HG03103 (cell line): ENCODE data around the gene SND1.
"Not testable (repeated sequence)": the region's sequence is repeated elsewhere in the genome, so short reads cannot be mapped to it uniquely, and the experiment has no call there.

Experiments
- ATAC-seq: cut with Tn5 transposase; IDR thresholded peaks from one replicate; pipeline ENCODE4 v1.9.1; 2021; ENCODE audit warnings: low read depth; ENCODE audit not compliant: unreplicated experiment

Gene SND1

GRCh38 chr7:128103498-128104107 lies 451.6 kb downstream of the SND1 start:
- no peak for ATAC-seq

- ATAC-seq: no peak
Measured at GRCh38 chr7:128104108-128104742, 452.2 kb downstream of the SND1 start.

GRCh38 chr7:128105228-128106022 lies 453.4 kb downstream of the SND1 start:
- no peak for ATAC-seq

- no peak for ATAC-seq
Measured at GRCh38 chr7:128106821-128107220, 454.8 kb downstream of the SND1 start.

GRCh38 chr7:128107516-128107915 lies 455.5 kb downstream of the SND1 start:
- ATAC-seq: not testable (repeated sequence)

GRCh38 chr7:128108129-128108528 lies 456.1 kb downstream of the SND1 start:
- no peak for ATAC-seq

GRCh38 chr7:128108641-128109423 lies 456.8 kb downstream of the SND1 start:
- ATAC-seq: peak; percentile 82

GRCh38 chr7:128109424-128109969 lies 457.5 kb downstream of the SND1 start:
- not testable (repeated sequence) for ATAC-seq

- ATAC-seq: no peak
Measured at GRCh38 chr7:128110641-128111364, 458.8 kb downstream of the SND1 start.

- ATAC-seq: no peak
Measured at GRCh38 chr7:128112018-128112780, 460.2 kb downstream of the SND1 start.

GRCh38 chr7:128112781-128113221 lies 460.8 kb downstream of the SND1 start:
- ATAC-seq: no peak

- ATAC-seq: no peak
Measured at GRCh38 chr7:128113839-128114238, 461.8 kb downstream of the SND1 start.

GRCh38 chr7:128114806-128115205 lies 462.8 kb downstream of the SND1 start:
- ATAC-seq: no peak

GRCh38 chr7:128115336-128115820 lies 463.4 kb downstream of the SND1 start:
- no peak for ATAC-seq

- no peak for ATAC-seq
Measured at GRCh38 chr7:128115821-128116723, 464.1 kb downstream of the SND1 start.

GRCh38 chr7:128116740-128117139 lies 464.7 kb downstream of the SND1 start:
- no peak for ATAC-seq

- ATAC-seq: no peak
Measured at GRCh38 chr7:128117691-128118090, 465.7 kb downstream of the SND1 start.

GRCh38 chr7:128119036-128119435 lies 467.0 kb downstream of the SND1 start:
- ATAC-seq: no peak
